GM18868 (cell line): ENCODE results near the gene KIF9.
"Not testable (repeated sequence)": the region's sequence is repeated elsewhere in the genome, so short reads cannot be mapped to it uniquely, and the experiment has no call there.

ENCODE experiments used
- ATAC-seq: cut with Tn5 transposase; IDR thresholded peaks from one replicate; pipeline ENCODE4 v1.9.1; 2021; ENCODE audit warnings: mild to moderate bottlenecking, moderate library complexity; ENCODE audit not compliant: unreplicated experiment

Gene KIF9

GRCh38 chr3:47282424-47283192 lies at the start of gene KIF9, which contains the start of gene KLHL18:
TSS of gene KIF9 (minus strand) at chr3:47282799. CDS start at chr3:47277374, 5,425 bp downstream.
TSS of gene KLHL18 (plus strand) at chr3:47282944. CDS start at chr3:47282966, 22 bp downstream.
- ATAC-seq: peak; percentile 77

GRCh38 chr3:47324278-47324865 lies 41.8 kb upstream of the KIF9 start:
- no peak for ATAC-seq

- no peak for ATAC-seq
Observed at GRCh38 chr3:47323431-47324277, 41.1 kb upstream of the KIF9 start.

GRCh38 chr3:47319956-47320355 lies 37.4 kb upstream of the KIF9 start:
- ATAC-seq: no peak

- no peak for ATAC-seq
Observed at GRCh38 chr3:47318916-47319315, 36.3 kb upstream of the KIF9 start.

- ATAC-seq: not testable (repeated sequence)
Observed at GRCh38 chr3:47316151-47316550, 33.6 kb upstream of the KIF9 start.

- no peak for ATAC-seq
Observed at GRCh38 chr3:47315069-47315647, 32.6 kb upstream of the KIF9 start.

- no peak for ATAC-seq
Observed at GRCh38 chr3:47314056-47314764, 31.6 kb upstream of the KIF9 start.

- ATAC-seq: no peak
Observed at GRCh38 chr3:47313341-47314055, 30.9 kb upstream of the KIF9 start.

- no peak for ATAC-seq
Observed at GRCh38 chr3:47310391-47310790, 27.8 kb upstream of the KIF9 start.

GRCh38 chr3:47309231-47309630 lies 26.6 kb upstream of the KIF9 start:
- ATAC-seq: not testable (repeated sequence)

- ATAC-seq: no peak
Observed at GRCh38 chr3:47306022-47306421, 23.4 kb upstream of the KIF9 start.

GRCh38 chr3:47301456-47301855 lies 18.9 kb upstream of the KIF9 start:
- ATAC-seq: no peak

GRCh38 chr3:47299381-47300318 lies 17.1 kb upstream of the KIF9 start:
- ATAC-seq: no peak

- ATAC-seq: no peak
Observed at GRCh38 chr3:47298439-47298838, 15.8 kb upstream of the KIF9 start.

- ATAC-seq: no peak
Observed at GRCh38 chr3:47296562-47297302, 14.1 kb upstream of the KIF9 start.

- ATAC-seq: no peak
Observed at GRCh38 chr3:47295976-47296375, 13.4 kb upstream of the KIF9 start.

GRCh38 chr3:47295322-47295721 lies 12.7 kb upstream of the KIF9 start:
- no peak for ATAC-seq
